ENCODE data around the gene CEP164.

- TF ChIP-seq KLF10 (tag by site-specific recombination; IDR thresholded peaks at IDR 0.05) (no peak), CTCF (tag by site-specific recombination; IDR thresholded peaks at IDR 0.05) (no peak), ZBTB26 (tag by site-specific recombination; optimal IDR thresholded peaks at IDR 0.05) (no peak), ZNF335 (tag by site-specific recombination; conservative IDR thresholded peaks at IDR 0.05) (no peak), ZNF677 (tag by site-specific recombination; IDR thresholded peaks at IDR 0.05) (no peak), IKZF3 (tag by site-specific recombination; IDR thresholded peaks at IDR 0.05) (no peak), GLI2 (tag by site-specific recombination; IDR thresholded peaks at IDR 0.05; ENCODE audit: borderline replicate concordance, low read depth) (no peak), ZNF175 (tag by site-specific recombination; IDR thresholded peaks at IDR 0.05) (no peak), KLF9 (tag by site-specific recombination; IDR thresholded peaks at IDR 0.05; ENCODE audit: low read depth) (no peak), EGR2 (tag by site-specific recombination; IDR thresholded peaks at IDR 0.05; ENCODE audit: low read depth) (no peak), INSM2 (tag by site-specific recombination; IDR thresholded peaks at IDR 0.05) (no peak), SETDB1 (IDR thresholded peaks at IDR 0.05; ENCODE audit: insufficient read length, low read length) (no peak)
Observed at GRCh38 chr11:117292616-117293015, 35.0 kb upstream of the CEP164 start.

All from HEK293 (cell line).